ENCODE results near the gene MRPS18A. TPM values are rescaled to one million over a fixed set of nuclear protein-coding genes. Genes with fewer than 3 reads are reported as not detected.

MRPS18A gene
- total RNA-seq, 2 experiments from 2014 or later = 45.4 to 52.9 TPM

GRCh38 chr6:43679057-43679456 lies 8.5 kb downstream of the MRPS18A start:
- intact Hi-C loops (cut with micrococcal nuclease) = no loop called here
- Mint-ChIP-seq H3K36me3 (ENCODE audit: low read depth) (peaks cover 26% of the 10 kb centered on the region), H3K27ac (no peak overlapping the region), H3K4me3 (no peak overlapping the region), H3K27me3 (no peaks in the 10 kb centered on the region), H3K4me1 (ENCODE audit: low read depth) (peaks cover 13% of the 10 kb centered on the region), H3K9me3 (no peaks in the 10 kb centered on the region)
- TF ChIP-seq CTCF (IDR thresholded peaks at IDR 0.05) = no peak
- ChIA-PET POLR2A (interaction anchor here (1.1 to 1.9 kb wide), 2 partner anchors 10 to 27 kb away, joined by 3 to 8 read pairs; no protein-coding TSS in a partner anchor), CTCF (interaction anchor here (2.8 kb wide), 1 partner anchor 12 kb away, joined by 17 read pairs; no protein-coding TSS in a partner anchor)
- ATAC-seq (no peak), DNase-seq (no peak)

- Mint-ChIP-seq H3K4me1 (ENCODE audit: low read depth) (peaks cover 8% of the 10 kb centered on the region), H3K9me3 (no peaks in the 10 kb centered on the region), H3K27me3 (no peaks in the 10 kb centered on the region), H3K27ac (no peak overlapping the region), H3K4me3 (no peak overlapping the region), H3K36me3 (ENCODE audit: low read depth) (peaks cover 26% of the 10 kb centered on the region)
- intact Hi-C loops (cut with micrococcal nuclease) = no loop called here
- POLR2A ChIA-PET = interaction anchor here (1.0 to 1.3 kb wide), 3 partner anchors 10 to 28 kb away, joined by 3 to 4 read pairs (median 3); no protein-coding TSS in a partner anchor
- CTCF ChIA-PET = interaction anchor here (0.9 to 2.8 kb wide), 4 partner anchors 9 to 70 kb away, joined by 4 to 17 read pairs (median 4); partner anchors contain the start of gene MRPS18A
- DNase-seq (no peak), ATAC-seq (no peak)
- TF ChIP-seq CTCF (IDR thresholded peaks at IDR 0.05) = no peak
Observed at GRCh38 chr6:43678341-43678740, 9.2 kb downstream of the MRPS18A start.

GRCh38 chr6:43677759-43678158 lies 9.8 kb downstream of the MRPS18A start:
- ATAC-seq (no peak), DNase-seq (no peak)
- Mint-ChIP-seq H3K36me3 (ENCODE audit: low read depth) (peaks cover 26% of the 10 kb centered on the region), H3K4me1 (ENCODE audit: low read depth) (peaks cover 4% of the 10 kb centered on the region), H3K27me3 (no peaks in the 10 kb centered on the region), H3K4me3 (no peak overlapping the region), H3K9me3 (no peaks in the 10 kb centered on the region), H3K27ac (no peak overlapping the region)
- TF ChIP-seq CTCF (IDR thresholded peaks at IDR 0.05) = no peak
- ChIA-PET CTCF (interaction anchor here (0.9 to 2.8 kb wide), 4 partner anchors 8 to 70 kb away, joined by 4 to 17 read pairs (median 4); partner anchors contain the start of gene MRPS18A), POLR2A (interaction anchor here (1.0 to 1.3 kb wide), 2 partner anchors 10 to 17 kb away, joined by 3 to 4 read pairs; no protein-coding TSS in a partner anchor)
- intact Hi-C loops (cut with micrococcal nuclease) = no loop called here

- peaks cover 26% of the 10 kb centered on the region for H3K36me3 Mint-ChIP-seq (ENCODE audit: low read depth)
Observed at GRCh38 chr6:43676962-43677606, 10.5 kb downstream of the MRPS18A start.

More at GRCh38 chr6:43676962-43677606, 10.5 kb downstream of the MRPS18A start:
- H3K27ac Mint-ChIP-seq = no peak overlapping the region
- H3K4me1 Mint-ChIP-seq (ENCODE audit: low read depth) = no peaks in the 10 kb centered on the region
- DNase-seq (no peak), ATAC-seq (no peak)
- intact Hi-C loops (cut with micrococcal nuclease) = no loop called here
- ChIA-PET CTCF (interaction anchor here (0.9 to 2.8 kb wide), 4 partner anchors 8 to 69 kb away, joined by 4 to 17 read pairs (median 4); partner anchors contain the start of gene MRPS18A), POLR2A (interaction anchor here (1.0 to 1.3 kb wide), 2 partner anchors 9 to 16 kb away, joined by 3 to 4 read pairs; no protein-coding TSS in a partner anchor)
- no peaks in the 10 kb centered on the region for H3K9me3 Mint-ChIP-seq
- no peak for TF ChIP-seq CTCF (IDR thresholded peaks at IDR 0.05)
- no peak overlapping the region for H3K4me3 Mint-ChIP-seq
- H3K27me3 Mint-ChIP-seq = no peaks in the 10 kb centered on the region

Measured in activated CD8-positive, alpha-beta T cell treated with anti-CD3 and anti-CD28 coated beads for 36 hours (primary cell).